Neuron (in vitro differentiated cells): ENCODE data around the gene TEKTIP1.
"Not testable (repeated sequence)": the region's sequence is repeated elsewhere in the genome, so short reads cannot be mapped to it uniquely, and the experiment has no call there.

ENCODE experiments used
- H2AFZ ChIP-seq: one replicate; pipeline ENCODE4 v1.6.1; 2013; ENCODE audit warnings: low read depth, mild to moderate bottlenecking, inconsistent platforms, low read length, moderate library complexity
- H3K27me3 ChIP-seq: one replicate; pipeline ENCODE4 v1.6.1; 2013; ENCODE audit warnings: low read length; ENCODE audit not compliant: insufficient read depth
- H3K36me3 ChIP-seq: one replicate; pipeline ENCODE4 v1.6.1; 2013; ENCODE audit warnings: low read length; ENCODE audit not compliant: insufficient read depth
- H3K4me1 ChIP-seq: one replicate; pipeline ENCODE4 v1.6.1; 2013; ENCODE audit warnings: low read length; ENCODE audit not compliant: insufficient read depth
- H3K4me3 ChIP-seq: 2 replicates; pipeline ENCODE4 v1.5.1; 2013; ENCODE audit warnings: mild to moderate bottlenecking, low read length, moderate library complexity
- H3K9me3 ChIP-seq: one replicate; pipeline ENCODE4 v1.6.1; 2013; ENCODE audit warnings: low read length

The TEKTIP1 gene

DNA sequence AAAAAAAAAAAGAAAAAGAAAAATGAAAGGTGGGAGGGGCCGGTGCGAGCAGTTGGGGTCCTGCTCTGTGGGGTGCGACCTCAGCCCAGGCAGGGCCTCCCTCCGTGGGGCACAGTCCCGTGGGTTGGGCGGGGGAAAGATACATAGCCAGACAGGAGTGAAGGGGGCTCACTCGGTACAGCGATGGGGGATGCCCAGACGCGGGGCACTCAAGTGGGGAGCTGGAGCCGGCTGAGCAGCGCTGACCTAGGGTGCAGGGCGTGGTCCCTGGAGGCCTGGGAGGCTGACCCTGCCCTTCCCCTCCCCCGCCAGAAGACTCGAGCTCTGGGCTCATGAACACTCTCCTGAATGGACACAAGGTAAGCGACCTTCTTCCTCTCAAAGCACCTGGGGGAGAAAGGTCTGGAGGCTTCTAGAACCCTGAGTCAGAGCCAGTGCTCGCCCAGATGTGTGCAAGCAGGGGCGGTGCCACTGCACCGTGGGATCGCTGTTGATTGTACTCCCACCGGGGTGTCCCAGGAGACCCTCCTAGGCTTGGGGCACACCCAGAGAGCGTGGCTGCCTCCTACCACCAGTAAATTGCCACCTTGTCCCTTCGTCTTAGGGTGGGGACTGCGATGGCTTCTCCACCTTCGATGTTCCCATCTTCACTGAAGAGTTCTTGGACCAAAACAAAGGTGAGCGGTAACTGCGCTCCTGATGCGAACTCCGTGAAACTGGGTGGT lies 37.1 kb downstream of the TEKTIP1 start:
- Histone ChIP-seq H3K9me3 (no peaks in the 10 kb centered on the region), H3K27me3 (no peaks in the 10 kb centered on the region), H3K36me3 (peaks cover 20% of the 10 kb centered on the region)

DNA sequence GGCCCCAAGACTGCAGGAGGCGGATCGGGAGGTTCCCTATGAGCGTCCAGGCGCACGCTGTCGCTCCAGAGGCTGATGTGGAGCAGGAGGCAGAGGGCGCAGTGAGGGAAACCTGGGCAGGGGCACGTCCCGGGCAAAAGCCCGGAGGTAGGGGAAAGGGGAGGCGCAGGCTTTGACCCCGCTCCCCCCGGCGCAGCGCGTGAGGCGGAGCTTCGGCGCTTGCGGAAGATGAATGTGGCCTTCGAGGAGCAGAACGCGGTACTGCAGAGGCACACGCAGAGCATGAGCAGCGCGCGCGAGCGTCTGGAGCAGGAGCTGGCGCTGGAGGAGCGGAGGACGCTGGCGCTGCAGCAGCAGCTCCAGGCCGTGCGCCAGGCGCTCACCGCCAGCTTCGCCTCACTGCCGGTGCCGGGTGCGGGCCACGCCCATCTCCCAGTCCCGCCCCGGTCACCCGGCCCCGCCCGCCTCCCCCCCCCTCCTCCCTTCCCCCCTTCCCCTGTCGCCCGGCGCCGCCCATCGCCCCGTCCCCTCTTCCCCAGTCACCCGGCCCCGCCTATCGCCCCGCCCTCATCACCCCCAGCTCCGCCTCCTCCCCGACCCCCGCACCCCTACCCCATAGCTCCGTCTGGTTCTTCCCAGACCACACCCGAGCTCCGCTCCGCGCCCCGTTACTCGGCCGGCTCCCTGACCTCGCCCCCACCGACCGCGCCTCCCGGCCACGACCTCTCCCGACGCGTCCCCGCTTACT lies 37.9 kb downstream of the TEKTIP1 start:
- Histone ChIP-seq H3K27me3 (no peaks in the 10 kb centered on the region), H3K9me3 (no peaks in the 10 kb centered on the region), H3K36me3 (peaks cover 20% of the 10 kb centered on the region), H2AFZ (no peak overlapping the region), H3K4me3 (no peak overlapping the region), H3K4me1 (peaks cover 7% of the 10 kb centered on the region)

More for the DNA sequence above, 37.1 kb downstream of the TEKTIP1 start:
- no peak overlapping the region for H2AFZ ChIP-seq
- peaks cover 7% of the 10 kb centered on the region for H3K4me1 ChIP-seq
- H3K4me3 ChIP-seq: no peak overlapping the region

DNA sequence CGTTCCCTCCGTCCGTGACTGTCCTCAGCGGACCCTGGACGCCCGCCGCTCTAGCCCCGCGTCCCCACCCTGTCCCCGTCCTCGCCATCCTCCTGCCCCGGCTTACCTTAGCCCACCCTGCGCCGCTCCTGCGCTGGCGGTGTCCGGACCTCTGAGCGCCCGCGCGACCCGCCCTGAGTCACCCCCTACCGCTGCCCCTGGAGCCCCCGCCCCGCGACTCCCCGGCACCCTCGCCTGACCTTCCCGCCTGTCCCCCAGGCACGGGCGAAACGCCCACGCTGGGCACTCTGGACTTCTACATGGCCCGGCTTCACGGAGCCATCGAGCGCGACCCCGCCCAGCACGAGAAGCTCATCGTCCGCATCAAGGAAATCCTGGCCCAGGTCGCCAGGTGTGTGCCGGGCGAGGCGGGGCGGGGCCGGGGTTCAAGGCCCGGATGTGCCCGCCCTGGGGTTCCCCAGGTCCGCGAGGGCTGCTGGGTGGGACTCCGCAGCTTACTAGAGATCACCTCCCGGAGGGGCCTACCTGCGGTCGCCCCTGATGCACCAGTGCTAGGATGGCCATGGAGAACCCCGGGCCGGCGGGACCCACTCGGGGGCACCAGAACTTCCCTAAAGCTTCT lies 38.9 kb downstream of the TEKTIP1 start:
- Histone ChIP-seq H3K27me3 (peaks cover 2% of the 10 kb centered on the region), H3K36me3 (peaks cover 20% of the 10 kb centered on the region), H3K4me3 (no peak overlapping the region), H3K4me1 (peaks cover 4% of the 10 kb centered on the region), H3K9me3 (no peaks in the 10 kb centered on the region), H2AFZ (no peak overlapping the region)

DNA sequence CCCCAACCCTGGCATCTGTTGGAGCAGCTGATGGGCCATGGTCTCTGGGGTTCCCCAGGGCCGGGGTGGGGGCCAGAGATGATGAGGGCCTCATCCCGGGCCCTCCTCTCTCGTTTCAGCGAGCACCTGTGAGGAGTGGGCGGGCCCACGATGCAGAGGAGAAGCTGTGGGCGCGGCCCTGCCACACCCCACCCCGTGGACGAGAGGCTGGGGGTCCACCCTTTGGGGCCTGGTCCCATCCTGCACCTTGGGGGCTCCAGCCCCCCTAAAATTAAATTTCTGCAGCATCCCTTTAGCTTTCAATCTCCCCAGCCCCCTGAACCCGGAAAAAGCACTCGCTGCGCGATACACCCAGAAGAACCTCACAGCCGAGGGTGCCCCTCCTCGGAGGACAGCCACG lies 39.4 kb downstream of the TEKTIP1 start:
- Histone ChIP-seq H3K27me3 (peaks cover 3% of the 10 kb centered on the region), H3K36me3 (peaks cover 20% of the 10 kb centered on the region), H3K4me1 (peaks cover 4% of the 10 kb centered on the region), H3K9me3 (no peaks in the 10 kb centered on the region), H3K4me3 (no peak overlapping the region), H2AFZ (no peak overlapping the region)

DNA sequence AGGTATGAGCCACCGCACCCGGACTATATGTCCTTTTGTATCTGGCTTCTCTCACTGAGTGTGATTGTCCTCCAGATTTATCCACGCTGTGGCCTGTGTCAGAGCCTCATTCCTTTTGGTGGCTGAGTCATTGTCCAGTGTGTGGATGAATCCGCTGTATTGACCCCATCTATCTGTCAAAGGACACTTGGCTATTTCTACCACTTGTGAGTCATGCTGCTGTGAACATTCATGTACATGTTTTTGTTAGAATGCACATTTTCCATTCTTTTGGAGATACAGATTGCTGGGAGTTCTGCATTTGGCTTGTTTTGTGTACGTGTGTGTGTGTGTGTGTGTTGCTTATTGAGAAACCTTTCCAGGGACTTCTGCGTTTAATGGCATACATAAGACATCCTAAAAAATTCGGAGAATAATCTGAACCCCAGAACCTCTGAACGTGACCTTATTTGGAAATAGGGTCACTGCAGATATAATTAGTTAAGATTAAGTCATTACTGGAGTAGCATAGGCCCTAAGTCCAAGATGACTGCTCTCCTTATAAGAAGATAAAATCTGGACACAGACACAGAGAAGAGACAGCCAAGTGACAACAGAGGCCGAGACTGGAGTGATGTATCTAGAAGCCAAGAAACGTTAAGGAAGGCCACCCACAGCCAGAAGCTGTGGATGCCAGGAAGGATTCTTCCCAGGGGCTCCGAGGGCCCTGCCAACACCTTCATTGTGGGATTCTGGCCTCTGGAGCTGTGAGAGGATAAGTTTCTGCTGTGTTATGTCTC lies 41.4 kb downstream of the TEKTIP1 start:
- Histone ChIP-seq H3K4me3 (no peak overlapping the region), H3K4me1 (peaks cover 4% of the 10 kb centered on the region), H2AFZ (no peak overlapping the region), H3K27me3 (peaks cover 13% of the 10 kb centered on the region), H3K36me3 (peaks cover 13% of the 10 kb centered on the region), H3K9me3 (no peaks in the 10 kb centered on the region)

DNA sequence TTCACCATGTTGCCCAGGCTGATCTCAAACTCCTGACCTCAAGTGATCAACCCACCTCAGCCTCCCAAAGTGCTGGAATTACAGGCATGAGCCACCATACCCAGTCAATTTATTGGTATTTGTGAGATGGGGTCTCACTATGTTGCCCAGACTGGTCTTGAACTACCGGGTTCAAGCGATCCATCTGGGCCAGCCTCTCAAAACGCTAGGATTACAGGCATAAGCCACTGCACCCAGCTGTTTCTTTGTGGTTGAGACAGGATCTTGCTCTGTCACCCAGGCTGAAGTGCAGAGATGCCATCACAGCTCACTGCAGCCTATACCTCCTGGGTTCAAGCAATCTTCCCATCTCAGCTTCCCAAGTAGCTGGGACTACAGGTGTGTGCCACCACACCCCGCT lies 42.8 kb downstream of the TEKTIP1 start:
- H2AFZ ChIP-seq, H3K36me3 ChIP-seq, H3K4me1 ChIP-seq, H3K9me3 ChIP-seq, H3K4me3 ChIP-seq: not testable (repeated sequence)
- peaks cover 20% of the 10 kb centered on the region for H3K27me3 ChIP-seq

DNA sequence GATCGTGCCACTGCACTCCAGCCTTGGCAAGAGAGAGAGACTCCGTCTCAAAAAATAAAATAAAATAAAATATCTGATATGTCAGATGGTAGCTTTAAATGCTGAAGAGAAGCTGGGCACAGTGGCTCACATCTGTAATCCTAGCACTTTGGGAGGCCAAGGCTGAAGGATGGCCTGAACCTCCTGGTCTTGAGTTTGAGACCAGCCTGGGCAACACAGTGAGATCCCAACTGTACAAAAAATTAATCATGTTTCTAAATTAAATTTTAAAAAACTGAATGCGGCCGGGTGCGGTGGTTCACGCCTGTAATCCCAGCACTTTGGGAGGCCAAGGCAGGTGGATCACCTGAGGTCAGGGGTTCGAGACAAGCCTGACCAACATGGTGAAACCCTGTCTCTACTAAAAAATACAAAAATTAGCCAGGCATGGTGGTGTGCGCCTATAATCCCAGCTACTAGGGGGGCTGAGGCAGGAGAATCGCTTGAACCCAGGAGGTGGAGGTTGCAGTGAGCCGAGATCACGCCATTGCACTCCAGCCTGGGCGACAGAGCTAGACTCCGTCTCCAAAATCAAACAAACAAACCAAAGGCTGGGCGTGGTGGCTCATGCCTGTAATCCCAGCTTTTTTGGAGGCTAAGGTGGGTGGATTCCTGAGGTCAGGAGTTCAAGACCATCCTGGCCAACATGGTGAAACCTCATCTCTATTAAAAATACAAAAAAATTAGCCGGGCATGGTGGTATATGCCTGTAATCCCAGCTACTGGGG lies 45.2 kb downstream of the TEKTIP1 start:
- H3K36me3 ChIP-seq, H3K4me3 ChIP-seq, H3K9me3 ChIP-seq, H2AFZ ChIP-seq, H3K4me1 ChIP-seq: not testable (repeated sequence)
- H3K27me3 ChIP-seq: peaks cover 20% of the 10 kb centered on the region

DNA sequence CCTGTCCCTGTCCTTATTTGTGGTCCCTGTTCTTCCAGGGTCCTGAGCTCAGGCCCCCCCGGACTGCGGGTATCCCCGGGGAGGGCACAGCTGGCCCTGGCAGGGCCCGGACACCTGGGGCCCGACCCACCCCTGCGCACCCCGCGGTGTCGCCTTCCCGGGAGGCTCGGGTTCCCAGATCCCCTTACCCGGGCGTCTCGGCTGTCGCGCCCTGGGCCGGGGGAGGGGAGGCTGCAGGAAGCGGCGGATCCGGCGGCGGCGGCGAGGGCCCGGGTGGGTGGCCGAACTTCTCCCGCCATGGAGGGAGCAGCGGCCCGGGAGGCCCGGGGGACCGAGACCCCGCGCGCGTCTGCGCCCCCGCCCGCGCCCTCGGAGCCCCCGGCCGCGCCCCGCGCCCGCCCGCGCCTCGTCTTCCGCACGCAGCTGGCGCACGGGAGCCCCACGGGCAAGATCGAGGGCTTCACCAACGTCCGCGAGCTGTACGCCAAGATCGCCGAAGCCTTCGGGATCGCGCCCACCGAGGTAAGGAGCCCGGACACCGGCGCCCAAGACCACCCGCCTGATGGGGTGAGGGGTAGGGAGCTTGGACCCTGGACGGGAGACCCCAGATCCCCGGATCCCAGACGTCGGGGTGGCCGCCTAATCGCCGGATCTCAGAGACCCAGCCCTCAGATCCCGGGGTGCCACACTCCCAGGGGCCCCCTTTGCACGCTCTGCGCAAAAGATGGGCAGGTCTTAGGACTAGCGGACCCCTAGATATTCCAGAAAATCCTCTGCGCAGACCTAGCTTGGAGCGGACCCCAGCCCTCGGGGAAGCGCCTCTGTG lies 46.5 kb downstream of the TEKTIP1 start, which contains the start of gene GIPC3:
GIPC3 (plus strand) TSS at position 178 of the 826 bp plus-strand sequence; CDS start at position 298, 120 bp downstream.
- Histone ChIP-seq H2AFZ (no peak within 1 kb of the TSS), H3K9me3 (no peaks in the 10 kb centered on the region), H3K4me1 (no peaks in the 10 kb centered on the region), H3K27me3 (peaks cover 20% of the 10 kb centered on the region), H3K4me3 (no peak within 1 kb of the TSS), H3K36me3 (no peaks in the 10 kb centered on the region)

DNA sequence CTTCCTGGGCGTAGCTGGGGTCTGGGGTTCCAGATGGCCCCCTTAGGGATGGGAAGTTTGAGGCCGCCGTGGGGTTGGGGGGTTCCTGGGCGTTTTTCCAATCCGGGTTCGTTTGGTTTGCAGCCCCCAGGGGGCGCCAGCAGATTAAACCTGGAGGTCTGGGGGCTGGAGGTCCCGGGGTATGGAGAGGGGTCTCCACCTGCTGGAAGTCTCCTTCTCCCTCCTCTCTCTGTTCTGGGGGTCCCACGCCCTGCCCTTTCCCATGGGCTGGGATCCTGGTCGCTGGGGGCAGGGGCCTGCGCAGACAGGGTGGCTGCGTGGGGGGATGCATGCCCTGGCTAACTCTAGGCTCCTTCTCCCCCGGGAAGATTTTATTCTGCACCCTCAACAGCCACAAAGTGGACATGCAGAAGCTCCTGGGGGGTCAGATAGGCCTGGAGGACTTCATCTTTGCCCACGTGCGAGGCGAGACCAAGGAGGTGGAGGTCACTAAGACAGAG lies 47.2 kb downstream of the TEKTIP1 start:
- H3K4me1 ChIP-seq: no peaks in the 10 kb centered on the region
- H3K36me3 ChIP-seq: no peaks in the 10 kb centered on the region
- H3K27me3 ChIP-seq: peaks cover 20% of the 10 kb centered on the region
- H3K9me3 ChIP-seq: peaks cover 3% of the 10 kb centered on the region
- H3K4me3 ChIP-seq: no peak overlapping the region
- no peak overlapping the region for H2AFZ ChIP-seq

DNA sequence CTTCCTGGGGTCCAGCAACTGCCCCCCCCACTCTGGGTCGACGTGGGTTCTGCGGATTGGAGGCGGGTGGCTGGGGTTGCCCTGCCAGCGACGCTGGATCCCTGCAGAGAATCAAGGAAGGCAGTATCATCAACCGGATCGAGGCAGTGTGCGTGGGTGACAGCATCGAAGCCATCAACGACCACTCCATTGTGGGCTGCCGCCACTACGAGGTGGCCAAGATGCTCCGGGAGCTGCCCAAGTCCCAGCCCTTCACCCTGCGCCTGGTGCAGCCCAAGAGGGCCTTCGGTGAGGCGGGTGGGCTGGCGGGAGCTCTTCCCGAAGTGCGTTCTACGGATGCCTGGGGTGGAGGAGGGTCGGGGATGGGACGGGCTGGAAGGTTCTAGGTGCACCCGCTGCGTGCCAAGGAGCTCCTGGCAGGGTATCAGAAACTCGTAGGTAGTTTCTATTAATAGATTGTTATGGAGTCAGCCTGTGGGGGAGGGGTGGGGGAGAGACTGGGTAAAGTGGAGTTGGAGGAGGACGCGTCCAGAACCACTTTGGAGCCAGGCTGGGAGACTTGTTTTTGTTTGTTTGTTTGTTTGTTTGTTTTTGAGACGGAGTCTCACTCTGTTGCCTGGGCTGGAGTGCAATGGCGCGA lies 47.9 kb downstream of the TEKTIP1 start:
- H3K9me3 ChIP-seq: peaks cover 7% of the 10 kb centered on the region
- H2AFZ ChIP-seq: no peak overlapping the region
- no peak overlapping the region for H3K4me3 ChIP-seq
- peaks cover 20% of the 10 kb centered on the region for H3K27me3 ChIP-seq
- H3K36me3 ChIP-seq: no peaks in the 10 kb centered on the region
- H3K4me1 ChIP-seq: no peaks in the 10 kb centered on the region

DNA sequence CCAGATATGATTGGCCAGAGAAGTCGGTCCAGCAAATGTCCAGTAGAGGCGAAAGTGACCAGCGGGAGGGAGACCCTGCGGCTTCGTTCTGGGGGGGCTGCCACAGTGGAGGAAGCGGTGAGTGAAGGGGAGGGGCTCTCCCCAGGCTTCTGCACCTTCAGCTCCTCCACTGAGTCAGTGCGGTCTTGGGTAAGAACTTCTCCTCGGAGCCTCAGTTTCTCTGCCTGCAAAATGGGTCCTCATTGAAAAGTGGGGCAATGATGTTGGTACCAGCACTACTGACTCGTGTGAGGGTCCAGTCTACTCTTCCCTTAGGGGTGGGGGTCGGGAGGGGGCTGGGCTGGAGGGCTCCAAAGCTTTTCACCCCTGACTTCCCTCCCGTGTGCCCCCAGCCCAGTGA lies 50.5 kb downstream of the TEKTIP1 start:
- Histone ChIP-seq H2AFZ (no peak overlapping the region), H3K4me3 (no peak overlapping the region), H3K4me1 (no peaks in the 10 kb centered on the region), H3K27me3 (peaks cover 18% of the 10 kb centered on the region), H3K9me3 (peaks cover 7% of the 10 kb centered on the region), H3K36me3 (no peaks in the 10 kb centered on the region)
